PC-9 (cell line): ENCODE measurements around the gene TRPC4AP.

Experiments used
- CTCF ChIP-seq: fragments of 200-600 bp; sonication (generic); conservative IDR thresholded peaks from 2 replicates; pipeline ENCODE4 v1.6.1; 2017; ENCODE audit warnings: mixed run types, antibody characterized with exemption, mild to moderate bottlenecking, moderate library complexity
- EZH2 ChIP-seq: fragments of 200-600 bp; sonication (generic); IDR thresholded peaks from 2 replicates; pipeline ENCODE4 v1.8.0; 2017; ENCODE audit warnings: antibody characterized with exemption, low read depth

- no peak for TF ChIP-seq CTCF
- TF ChIP-seq EZH2, result no peak
These were observed 122.3 kb downstream of the TRPC4AP start for GRCh38 chr20:34970193-34970840.
